ENCODE data around the gene RCBTB1.

RCBTB1 gene

DNA sequence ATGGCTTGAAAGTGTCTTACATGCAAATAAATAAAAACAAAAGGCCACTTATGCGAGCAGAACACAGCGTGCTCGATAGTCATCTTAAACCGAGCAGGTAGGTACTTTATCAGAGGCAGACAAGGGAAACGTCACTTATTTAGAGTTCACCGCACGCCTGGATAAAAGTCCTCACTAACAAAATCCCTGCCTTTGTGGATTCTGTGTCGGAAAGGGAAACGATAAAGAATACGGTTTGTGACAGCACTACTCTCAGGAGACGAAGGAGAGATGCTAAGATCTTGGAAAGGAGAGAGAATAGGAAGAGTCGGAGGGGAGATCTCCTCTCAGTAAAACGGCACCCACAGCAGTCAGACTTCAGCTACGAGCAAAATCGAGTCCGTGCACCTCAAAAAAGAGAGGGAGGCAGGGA is 581 bp downstream of the RCBTB1 start:
- TF ChIP-seq, protein P1, sequence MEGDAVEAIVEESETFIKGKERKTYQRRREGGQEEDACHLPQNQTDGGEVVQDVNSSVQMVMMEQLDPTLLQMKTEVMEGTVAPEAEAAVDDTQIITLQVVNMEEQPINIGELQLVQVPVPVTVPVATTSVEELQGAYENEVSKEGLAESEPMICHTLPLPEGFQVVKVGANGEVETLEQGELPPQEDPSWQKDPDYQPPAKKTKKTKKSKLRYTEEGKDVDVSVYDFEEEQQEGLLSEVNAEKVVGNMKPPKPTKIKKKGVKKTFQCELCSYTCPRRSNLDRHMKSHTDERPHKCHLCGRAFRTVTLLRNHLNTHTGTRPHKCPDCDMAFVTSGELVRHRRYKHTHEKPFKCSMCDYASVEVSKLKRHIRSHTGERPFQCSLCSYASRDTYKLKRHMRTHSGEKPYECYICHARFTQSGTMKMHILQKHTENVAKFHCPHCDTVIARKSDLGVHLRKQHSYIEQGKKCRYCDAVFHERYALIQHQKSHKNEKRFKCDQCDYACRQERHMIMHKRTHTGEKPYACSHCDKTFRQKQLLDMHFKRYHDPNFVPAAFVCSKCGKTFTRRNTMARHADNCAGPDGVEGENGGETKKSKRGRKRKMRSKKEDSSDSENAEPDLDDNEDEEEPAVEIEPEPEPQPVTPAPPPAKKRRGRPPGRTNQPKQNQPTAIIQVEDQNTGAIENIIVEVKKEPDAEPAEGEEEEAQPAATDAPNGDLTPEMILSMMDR (IDR thresholded peaks at IDR 0.05; ENCODE audit: low read depth, low read length) = no peak
- H3K4me3 ChIP-seq (ENCODE audit: low read depth, low read length) = peak overlapping the region; percentile 92

DNA sequence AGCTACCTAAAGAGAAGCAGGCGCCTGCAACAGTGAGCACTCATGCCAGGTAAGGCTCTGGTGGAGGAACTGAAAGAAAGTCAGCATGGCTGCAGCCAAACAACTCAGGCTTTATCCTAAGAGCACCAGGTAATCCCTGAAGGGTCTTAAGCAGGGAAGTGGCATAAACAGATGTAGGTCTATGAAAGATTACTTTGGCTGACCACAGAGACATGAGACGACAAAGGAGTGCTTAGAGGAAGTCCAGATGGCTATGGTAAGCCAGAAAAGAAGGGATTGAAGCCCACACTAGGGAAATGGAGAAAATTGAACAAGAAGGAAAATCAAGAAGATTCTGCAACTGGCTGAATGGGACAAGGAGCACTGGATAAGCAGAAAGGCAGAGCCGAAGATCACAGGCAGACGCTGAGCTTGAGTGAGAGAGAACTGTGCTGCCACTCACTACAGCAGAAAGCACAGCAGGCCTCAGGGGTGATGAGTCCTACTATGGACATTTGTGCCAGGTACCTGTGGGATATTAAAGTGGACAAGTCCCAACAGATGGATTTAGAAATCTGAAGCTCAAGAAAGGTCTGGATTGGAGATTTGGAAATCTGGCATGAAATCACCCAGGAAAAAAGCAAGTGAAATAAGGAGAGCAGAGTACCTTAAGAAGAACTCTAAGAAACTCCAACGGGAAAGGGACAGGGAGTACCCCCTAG is 4.2 kb downstream of the RCBTB1 start:
- TF ChIP-seq, protein P1 (IDR thresholded peaks at IDR 0.05; ENCODE audit: low read depth, low read length) = no peak

DNA sequence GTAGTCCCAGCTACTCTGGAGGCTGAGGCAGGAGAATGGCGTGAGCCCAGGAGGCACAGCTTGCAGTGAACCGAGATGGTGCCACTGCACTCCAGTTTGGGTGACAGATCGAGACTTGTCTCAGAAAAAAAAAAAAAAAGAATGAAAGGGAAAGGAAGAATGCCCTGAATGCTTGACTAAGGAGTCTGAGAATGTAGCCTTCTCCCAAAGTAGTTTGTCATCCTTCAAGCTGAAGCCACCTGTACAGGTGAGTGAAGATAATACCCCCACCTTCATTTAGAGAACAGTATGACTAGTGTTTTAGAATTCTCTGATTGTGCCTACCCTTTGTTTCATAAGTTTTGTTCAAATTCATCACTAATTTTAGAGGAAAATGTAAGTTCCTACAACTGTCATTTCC is 5.9 kb downstream of the RCBTB1 start:
- H3K4me3 ChIP-seq (ENCODE audit: low read depth, low read length) = no peak overlapping the region
- TF ChIP-seq, protein P1 (IDR thresholded peaks at IDR 0.05; ENCODE audit: low read depth, low read length) = no peak

More for the DNA sequence above, 4.2 kb downstream of the RCBTB1 start:
- H3K4me3 ChIP-seq (ENCODE audit: low read depth, low read length) = no peak overlapping the region

DNA sequence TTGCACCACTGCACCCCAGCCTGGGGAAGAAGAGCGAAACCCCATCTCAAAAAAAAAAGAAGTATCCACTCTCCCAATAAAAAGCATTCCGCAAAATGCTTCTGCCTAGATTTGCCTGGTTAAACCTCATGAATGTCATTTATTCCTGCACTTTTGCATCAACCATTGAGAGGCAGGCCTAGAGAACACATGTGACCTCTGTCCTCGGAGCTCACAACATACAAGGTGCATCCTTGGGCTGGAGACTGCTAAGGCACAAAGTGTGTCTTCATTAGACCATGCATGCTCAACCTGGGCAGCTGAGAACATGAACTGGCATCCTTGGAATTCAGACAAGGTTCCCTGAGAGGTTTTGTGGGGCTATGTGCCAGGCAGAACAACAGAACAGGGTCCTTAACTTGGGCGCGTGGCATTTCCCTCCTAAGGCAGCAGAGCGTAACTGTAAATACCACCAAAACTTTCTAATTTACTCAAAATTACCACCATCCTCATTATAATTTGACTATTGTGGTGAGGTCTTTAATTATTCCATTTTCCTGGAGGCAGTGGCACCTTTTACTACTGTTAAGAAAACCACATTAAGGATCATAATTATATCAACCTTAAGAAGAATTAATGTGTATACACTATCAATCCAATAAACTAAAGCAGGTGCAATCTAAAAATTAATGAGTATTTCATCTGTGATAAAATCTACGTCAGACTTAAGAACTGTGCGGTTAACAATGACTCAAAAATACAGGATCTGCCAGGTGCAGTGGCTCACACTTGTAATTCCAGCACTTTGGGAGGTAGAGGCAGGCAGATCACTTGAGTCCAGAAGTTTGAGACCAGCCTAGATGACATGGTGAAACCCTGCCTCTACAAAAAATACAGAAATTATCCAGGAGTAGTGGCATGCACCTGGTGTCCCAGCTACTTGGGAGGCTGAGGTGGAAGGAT is 13.8 kb downstream of the RCBTB1 start:
- no peak overlapping the region for H3K4me3 ChIP-seq (ENCODE audit: low read depth, low read length)
- TF ChIP-seq, protein P1 (IDR thresholded peaks at IDR 0.05; ENCODE audit: low read depth, low read length) = no peak

DNA sequence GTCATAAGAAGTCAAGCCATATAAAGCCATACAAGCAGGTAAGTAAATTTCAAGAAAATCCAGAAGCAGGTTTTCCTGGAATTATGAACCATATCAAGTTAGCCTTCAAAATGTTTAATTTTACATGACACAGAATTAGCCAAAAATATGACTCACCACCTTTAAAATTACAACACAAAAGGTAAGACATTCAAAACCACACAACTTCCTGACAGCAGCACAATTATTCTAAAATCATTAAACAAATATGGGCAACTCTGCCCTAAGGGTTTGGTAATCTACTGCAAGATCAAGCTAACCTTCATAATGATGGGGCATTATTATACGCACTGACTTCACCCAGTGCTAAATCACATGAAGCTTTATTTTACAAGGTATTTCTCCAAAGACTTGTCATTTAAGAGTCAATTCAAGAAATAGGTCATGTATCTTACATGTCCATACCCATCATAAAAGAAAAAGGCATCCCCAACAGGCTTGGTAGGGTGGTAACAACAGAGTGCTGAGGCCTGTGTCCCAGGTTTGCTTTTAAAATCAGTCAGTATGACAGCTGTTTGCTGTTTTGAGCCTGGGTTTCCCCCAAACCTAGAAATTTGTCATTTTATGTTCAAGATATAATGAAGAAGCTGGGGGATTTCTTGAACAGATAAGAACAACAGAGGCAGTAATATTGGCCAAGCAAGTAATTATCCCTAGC is 15.2 kb downstream of the RCBTB1 start:
- H3K4me3 ChIP-seq (ENCODE audit: low read depth, low read length) = no peak overlapping the region
- TF ChIP-seq, protein P1 (IDR thresholded peaks at IDR 0.05; ENCODE audit: low read depth, low read length) = no peak

DNA sequence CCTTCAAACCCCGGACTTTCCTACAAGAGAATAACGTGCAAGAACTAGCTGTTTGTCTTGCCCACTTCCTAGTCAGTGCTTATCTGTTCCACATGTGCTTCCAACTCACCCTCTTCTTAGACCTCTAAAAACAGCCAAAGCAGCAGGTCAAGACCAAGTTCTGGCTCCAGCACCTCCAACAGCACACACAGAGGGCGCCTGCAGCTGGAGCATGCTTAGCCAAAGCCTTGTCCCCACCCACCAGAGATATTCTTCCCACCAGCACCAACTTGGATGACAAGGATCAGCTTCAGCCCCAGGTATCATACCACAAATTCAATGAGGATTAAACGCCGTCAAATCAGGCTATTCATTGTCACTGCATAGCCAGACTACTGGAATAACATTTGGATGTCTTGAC is 17.9 kb downstream of the RCBTB1 start:
- H3K4me3 ChIP-seq (ENCODE audit: low read depth, low read length) = no peak overlapping the region
- TF ChIP-seq, protein P1 (IDR thresholded peaks at IDR 0.05; ENCODE audit: low read depth, low read length) = no peak
